ENCODE measurements around the gene BCAS3. TPM values are rescaled to one million over a fixed set of nuclear protein-coding genes. Genes with fewer than 3 reads are reported as not detected.

BCAS3 gene
- total and polyA plus RNA-seq, 9 donors = 9.4 to 37.0 (median 21.6) TPM

DNA sequence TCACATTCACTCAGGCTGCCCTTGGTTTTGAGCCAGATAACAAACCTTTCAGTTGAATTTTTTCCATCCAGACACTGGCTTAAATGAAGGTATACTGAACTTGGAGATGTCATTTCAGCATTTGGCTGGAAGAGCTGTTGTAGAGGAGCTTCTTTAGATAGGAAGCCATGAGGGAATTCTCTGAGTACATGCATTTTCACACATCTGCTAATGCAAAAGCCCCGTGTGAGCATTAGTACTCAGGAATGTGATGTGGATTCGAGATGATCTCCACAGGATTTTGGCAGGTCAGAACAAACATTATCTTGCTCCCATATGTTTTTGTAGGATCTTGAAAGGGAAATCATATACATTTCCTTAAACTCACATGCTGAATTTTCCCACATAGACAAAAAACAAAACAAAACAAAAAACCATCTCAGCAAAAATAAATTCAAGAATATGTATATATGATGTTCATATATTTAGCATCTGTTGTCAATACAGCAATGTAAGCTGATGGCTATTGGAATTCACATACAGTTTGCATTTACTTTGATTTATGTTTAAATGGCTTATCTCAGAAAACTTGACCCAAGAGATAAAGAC lies 444.8 kb downstream of the BCAS3 start:
- 46 to 51% (median 47%) methylated on average over 2 of the region's 2 CpGs for WGBS, 3 donors
- Histone ChIP-seq H3K9me3 (no peaks in the 10 kb centered on the region), H3K4me1 (ENCODE audit: insufficient read depth) (no peaks in the 10 kb centered on the region), H3K27me3 (no peaks in the 10 kb centered on the region), H3K4me3 (no peak overlapping the region), H3K27ac (no peak overlapping the region), H3K36me3 (no peaks in the 10 kb centered on the region)
- DNase-seq = no peak
- TF ChIP-seq, protein P1, sequence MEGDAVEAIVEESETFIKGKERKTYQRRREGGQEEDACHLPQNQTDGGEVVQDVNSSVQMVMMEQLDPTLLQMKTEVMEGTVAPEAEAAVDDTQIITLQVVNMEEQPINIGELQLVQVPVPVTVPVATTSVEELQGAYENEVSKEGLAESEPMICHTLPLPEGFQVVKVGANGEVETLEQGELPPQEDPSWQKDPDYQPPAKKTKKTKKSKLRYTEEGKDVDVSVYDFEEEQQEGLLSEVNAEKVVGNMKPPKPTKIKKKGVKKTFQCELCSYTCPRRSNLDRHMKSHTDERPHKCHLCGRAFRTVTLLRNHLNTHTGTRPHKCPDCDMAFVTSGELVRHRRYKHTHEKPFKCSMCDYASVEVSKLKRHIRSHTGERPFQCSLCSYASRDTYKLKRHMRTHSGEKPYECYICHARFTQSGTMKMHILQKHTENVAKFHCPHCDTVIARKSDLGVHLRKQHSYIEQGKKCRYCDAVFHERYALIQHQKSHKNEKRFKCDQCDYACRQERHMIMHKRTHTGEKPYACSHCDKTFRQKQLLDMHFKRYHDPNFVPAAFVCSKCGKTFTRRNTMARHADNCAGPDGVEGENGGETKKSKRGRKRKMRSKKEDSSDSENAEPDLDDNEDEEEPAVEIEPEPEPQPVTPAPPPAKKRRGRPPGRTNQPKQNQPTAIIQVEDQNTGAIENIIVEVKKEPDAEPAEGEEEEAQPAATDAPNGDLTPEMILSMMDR (IDR thresholded peaks at IDR 0.05) = no peak
- TF ChIP-seq EP300 (IDR thresholded peaks at IDR 0.05) (no peak), POLR2A (IDR thresholded peaks at IDR 0.05) (no peak)
- intact Hi-C loops (cut with DNase I) = no loop called here

DNA sequence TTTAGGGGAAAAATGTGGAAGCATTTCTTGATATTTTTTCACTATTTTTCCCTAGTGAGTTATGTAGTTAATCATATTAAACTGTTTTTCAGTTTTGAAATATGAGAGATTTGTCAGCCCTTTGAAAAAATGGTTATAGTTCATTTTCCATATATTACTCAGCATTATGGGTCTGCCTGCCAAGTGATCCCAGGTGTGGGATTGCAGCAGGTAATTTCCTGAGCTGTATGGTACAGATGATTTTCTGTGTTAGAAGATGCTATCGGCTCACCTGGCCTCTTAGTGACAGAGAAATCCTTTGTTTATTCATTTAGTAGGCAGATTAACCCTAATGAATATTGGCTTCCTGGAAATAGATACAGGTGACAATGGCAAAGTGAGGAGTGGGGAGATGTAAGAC lies 446.9 kb downstream of the BCAS3 start:
- TF ChIP-seq EP300 (IDR thresholded peaks at IDR 0.05) (no peak), POLR2A (IDR thresholded peaks at IDR 0.05) (no peak)
- TF ChIP-seq, protein P1 (IDR thresholded peaks at IDR 0.05) = no peak
- Histone ChIP-seq H3K27me3 (no peaks in the 10 kb centered on the region), H3K9me3 (no peaks in the 10 kb centered on the region), H3K4me3 (no peak overlapping the region), H3K27ac (no peak overlapping the region), H3K36me3 (no peaks in the 10 kb centered on the region), H3K4me1 (ENCODE audit: insufficient read depth) (no peaks in the 10 kb centered on the region)
- 95 to 96% (median 95%) methylated on average over 1 of the region's 1 CpG for WGBS, 3 donors
- intact Hi-C loops (cut with DNase I) = no loop called here
- DNase-seq = no peak

DNA sequence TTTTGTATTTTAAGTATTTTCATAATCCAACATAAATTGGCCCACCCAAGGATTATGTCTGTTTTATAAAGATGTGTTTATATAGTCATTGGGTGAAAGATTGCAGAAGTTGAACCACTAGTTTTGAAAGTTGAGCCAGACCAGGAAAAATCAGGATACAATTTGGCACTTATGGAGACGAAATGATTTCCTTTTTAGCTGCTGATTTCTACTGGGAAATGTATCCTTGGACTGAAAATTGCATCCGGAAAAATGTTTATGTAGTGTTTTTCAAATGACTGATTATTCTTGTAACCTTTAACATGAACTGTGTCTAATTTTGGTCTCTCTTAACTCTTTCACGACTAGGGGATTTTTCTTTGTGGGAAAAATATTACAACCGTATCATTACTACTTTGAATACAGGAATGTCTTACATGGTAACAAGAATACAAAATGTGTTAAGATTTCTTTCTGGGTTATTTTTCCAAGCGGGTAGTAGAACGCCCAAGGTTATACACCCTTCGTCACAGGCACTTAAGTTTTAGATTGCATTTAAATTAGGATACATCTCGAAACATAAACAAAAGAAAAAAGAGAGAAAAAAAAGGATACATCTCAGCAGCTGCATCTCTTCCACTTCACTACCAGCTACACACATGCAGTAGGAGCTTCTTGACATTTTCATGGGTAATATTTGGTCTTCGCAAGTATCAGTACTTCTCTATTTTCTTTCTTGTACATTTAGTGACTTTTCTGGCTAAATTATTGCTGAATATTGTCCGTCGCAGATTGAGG lies 449.0 kb downstream of the BCAS3 start:
- Histone ChIP-seq H3K27me3 (no peaks in the 10 kb centered on the region), H3K4me3 (no peak overlapping the region), H3K27ac (no peak overlapping the region), H3K4me1 (ENCODE audit: insufficient read depth) (no peaks in the 10 kb centered on the region), H3K9me3 (no peaks in the 10 kb centered on the region), H3K36me3 (no peaks in the 10 kb centered on the region)
- 24 to 45% (median 36%) methylated on average over 11 of the region's 11 CpGs for WGBS, 3 donors
- TF ChIP-seq, protein P1 (IDR thresholded peaks at IDR 0.05) = no peak
- no peak for TF ChIP-seq POLR2A (IDR thresholded peaks at IDR 0.05)
- no peak for TF ChIP-seq EP300 (IDR thresholded peaks at IDR 0.05)
- no peak for DNase-seq
- intact Hi-C loops (cut with DNase I) = no loop called here

DNA sequence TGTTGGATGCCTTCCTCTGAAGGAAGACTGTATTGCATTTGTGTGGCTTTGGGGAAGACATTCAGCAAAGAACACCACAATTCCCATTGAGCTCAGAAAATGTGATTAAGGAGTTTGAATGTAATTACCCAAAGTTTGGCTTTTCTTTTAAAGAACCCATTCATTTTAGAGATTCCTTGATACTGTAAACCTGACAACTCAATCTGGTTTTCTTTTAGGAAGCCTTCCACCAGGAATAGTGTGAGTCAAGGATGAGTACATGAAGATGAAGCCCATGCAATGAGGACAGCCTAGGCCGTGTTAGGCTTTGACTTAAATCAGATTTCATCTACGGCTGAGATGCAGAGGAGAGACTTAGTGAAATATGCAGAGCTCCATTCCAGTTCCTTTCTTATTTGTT lies 450.3 kb downstream of the BCAS3 start:
- intact Hi-C loops (cut with DNase I) = no loop called here
- 81 to 98% (median 91%) methylated on average over 2 of the region's 2 CpGs for WGBS, 3 donors
- Histone ChIP-seq H3K4me1 (ENCODE audit: insufficient read depth) (no peaks in the 10 kb centered on the region), H3K9me3 (no peaks in the 10 kb centered on the region), H3K36me3 (no peaks in the 10 kb centered on the region), H3K27me3 (no peaks in the 10 kb centered on the region), H3K27ac (no peak overlapping the region), H3K4me3 (no peak overlapping the region)
- DNase-seq = no peak
- TF ChIP-seq EP300 (IDR thresholded peaks at IDR 0.05) (no peak), POLR2A (IDR thresholded peaks at IDR 0.05) (no peak)
- TF ChIP-seq, protein P1 (IDR thresholded peaks at IDR 0.05) = no peak

Data from ovary (tissue), 9 donors.